Smooth muscle cell (in vitro differentiated cells): ENCODE measurements around the gene ATP6V0B. TPM values are rescaled to one million over a fixed set of nuclear protein-coding genes. Genes with fewer than 3 reads are reported as not detected.

Experiments
- DNase-seq: peaks from one replicate; lab custom pipeline; 2025; ENCODE audit not compliant: unreplicated experiment; lab: John Stamatoyannopoulos, UW
- H2AFZ ChIP-seq: fragments of 200-600 bp; sonication (generic); 2 replicates; pipeline ENCODE4 v1.6.0; 2016; ENCODE audit warnings: antibody characterized with exemption, low read depth, mild to moderate bottlenecking
- H3F3A ChIP-seq: fragments of 200-600 bp; sonication (generic); 2 replicates; pipeline ENCODE4 v1.6.0; 2017; ENCODE audit warnings: antibody characterized with exemption, low read depth
- H3K27ac ChIP-seq: fragments of 200-600 bp; sonication (generic); 2 replicates; pipeline ENCODE4 v1.5.1; 2016; ENCODE audit warnings: low read depth, mild to moderate bottlenecking
- H3K27me3 ChIP-seq: fragments of 200-600 bp; sonication (generic); 2 replicates; pipeline ENCODE4 v1.6.1; 2016; ENCODE audit warnings: low read depth, mild to moderate bottlenecking
- H3K36me3 ChIP-seq: fragments of 200-600 bp; sonication (generic); 2 replicates; pipeline ENCODE4 v1.5.1; 2016; ENCODE audit warnings: low read depth
- H3K4me1 ChIP-seq: fragments of 200-600 bp; sonication (generic); 2 replicates; pipeline ENCODE4 v1.5.1; 2016; ENCODE audit warnings: low read depth
- H3K4me2 ChIP-seq: fragments of 200-600 bp; sonication (generic); 2 replicates; pipeline ENCODE4 v1.6.0; 2016; ENCODE audit warnings: mild to moderate bottlenecking
- H3K4me3 ChIP-seq: fragments of 200-600 bp; sonication (generic); 2 replicates; pipeline ENCODE4 v1.5.1; 2016; ENCODE audit warnings: mild to moderate bottlenecking
- H3K79me2 ChIP-seq: fragments of 200-600 bp; sonication (generic); 2 replicates; pipeline ENCODE4 v1.6.0; 2016; ENCODE audit warnings: low read depth, mild to moderate bottlenecking
- H3K9ac ChIP-seq: fragments of 200-600 bp; sonication (generic); 2 replicates; pipeline ENCODE4 v1.6.0; 2016; ENCODE audit warnings: low read depth
- H3K9me3 ChIP-seq: fragments of 200-600 bp; sonication (generic); replicated peaks from 2 replicates; pipeline ENCODE4 v1.5.1; 2016; ENCODE audit warnings: low read depth
- H4K20me1 ChIP-seq: fragments of 200-600 bp; sonication (generic); 2 replicates; pipeline ENCODE4 v1.6.0; 2016; ENCODE audit warnings: low read depth
- WGBS: methylation state at CpG from one replicate; pipeline ENCODE4 v1.1.7; 2016; ENCODE audit warnings: low lambda C conversion rate; 5-methylcytosine and 5-hydroxymethylcytosine counted together
- polyA plus RNA-seq: library from polyadenylated mRNA; unstranded; fragments of >200 nt; fragmentation: Nextera tagmentation; extraction: Ambion mirVana; gene quantifications from 2 replicates; pipeline ENCODE4 v1.2.1, GENCODE V29; 2016
- total RNA-seq: library from RNA; depleted of rRNA; stranded (reverse); fragments of >200 nt; gene quantifications from 2 replicates; pipeline ENCODE4 v1.2.3, GENCODE V29; 2014
- TF ChIP-seq, protein P1 (sequence below): fragments of 200-600 bp; sonication (generic); IDR thresholded peaks from 2 replicates; pipeline ENCODE4 v1.5.1; 2017; ENCODE audit warnings: borderline replicate concordance, mild to moderate bottlenecking, antibody characterized with exemption; ENCODE audit not compliant: insufficient read depth, poor library complexity, severe bottlenecking

Gene ATP6V0B
- 95.3 and 106 TPM in 2 replicates for total RNA-seq
- 203 and 222 TPM in 2 replicates for polyA plus RNA-seq

GRCh38 chr1:43974443-43975248, at the start of gene ATP6V0B:
ATP6V0B (plus strand) TSS chr1:43974960; CDS start chr1:43975041, 81 bp downstream.
- TF ChIP-seq, protein P1, sequence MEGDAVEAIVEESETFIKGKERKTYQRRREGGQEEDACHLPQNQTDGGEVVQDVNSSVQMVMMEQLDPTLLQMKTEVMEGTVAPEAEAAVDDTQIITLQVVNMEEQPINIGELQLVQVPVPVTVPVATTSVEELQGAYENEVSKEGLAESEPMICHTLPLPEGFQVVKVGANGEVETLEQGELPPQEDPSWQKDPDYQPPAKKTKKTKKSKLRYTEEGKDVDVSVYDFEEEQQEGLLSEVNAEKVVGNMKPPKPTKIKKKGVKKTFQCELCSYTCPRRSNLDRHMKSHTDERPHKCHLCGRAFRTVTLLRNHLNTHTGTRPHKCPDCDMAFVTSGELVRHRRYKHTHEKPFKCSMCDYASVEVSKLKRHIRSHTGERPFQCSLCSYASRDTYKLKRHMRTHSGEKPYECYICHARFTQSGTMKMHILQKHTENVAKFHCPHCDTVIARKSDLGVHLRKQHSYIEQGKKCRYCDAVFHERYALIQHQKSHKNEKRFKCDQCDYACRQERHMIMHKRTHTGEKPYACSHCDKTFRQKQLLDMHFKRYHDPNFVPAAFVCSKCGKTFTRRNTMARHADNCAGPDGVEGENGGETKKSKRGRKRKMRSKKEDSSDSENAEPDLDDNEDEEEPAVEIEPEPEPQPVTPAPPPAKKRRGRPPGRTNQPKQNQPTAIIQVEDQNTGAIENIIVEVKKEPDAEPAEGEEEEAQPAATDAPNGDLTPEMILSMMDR = no peak
- peaks cover 32% of the 10 kb centered on the region for H4K20me1 ChIP-seq
- H3K27me3 ChIP-seq = no peaks in the 10 kb centered on the region
- peak; percentile 87 for DNase-seq
- peak within 1 kb of the TSS; percentile 78 for H2AFZ ChIP-seq
- H3K27ac ChIP-seq = peak within 1 kb of the TSS; percentile 83
- 1% methylated on average over 58 of the region's 93 CpGs for WGBS
- H3F3A ChIP-seq = peaks cover 19% of the 10 kb centered on the region
- peak within 1 kb of the TSS; percentile 93 for H3K9ac ChIP-seq
- H3K79me2 ChIP-seq = peaks cover 33% of the 10 kb centered on the region
- no peaks in the 10 kb centered on the region for H3K9me3 ChIP-seq
- peak within 1 kb of the TSS; percentile 81 for H3K4me3 ChIP-seq
- H3K36me3 ChIP-seq = no peaks in the 10 kb centered on the region
- H3K4me1 ChIP-seq = peaks cover 24% of the 10 kb centered on the region
- peak within 1 kb of the TSS; percentile 99 for H3K4me2 ChIP-seq

DNA sequence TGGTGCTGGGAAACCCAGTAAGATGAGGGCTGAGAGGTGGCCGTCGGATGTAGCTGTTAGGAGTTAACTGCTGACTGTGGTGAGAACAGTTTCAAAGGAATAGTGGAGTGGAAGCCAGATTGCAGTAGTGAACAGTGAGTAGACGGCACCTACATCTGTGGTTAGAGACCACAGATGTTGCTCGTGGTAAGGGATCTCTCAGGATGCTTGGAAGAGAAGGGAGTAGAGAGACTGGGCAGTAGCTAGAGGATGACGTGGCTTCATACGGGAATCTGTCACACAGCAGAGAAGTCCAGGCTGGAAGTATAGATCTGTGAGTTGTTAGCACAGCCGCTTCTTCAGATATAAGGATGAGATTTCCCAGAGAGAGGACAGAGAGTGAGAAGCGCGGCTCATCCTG, 48.9 kb upstream of the ATP6V0B start:
- Histone ChIP-seq H3F3A (no peaks in the 10 kb centered on the region), H3K9me3 (no peaks in the 10 kb centered on the region), H3K27ac (no peak overlapping the region), H3K36me3 (no peaks in the 10 kb centered on the region), H4K20me1 (no peaks in the 10 kb centered on the region), H3K27me3 (no peaks in the 10 kb centered on the region), H3K4me1 (no peaks in the 10 kb centered on the region), H3K79me2 (no peaks in the 10 kb centered on the region), H2AFZ (no peak overlapping the region), H3K9ac (no peak overlapping the region), H3K4me3 (no peak overlapping the region), H3K4me2 (no peak overlapping the region)
- TF ChIP-seq, protein P1 = no peak
- DNase-seq = no peak
- 92% methylated on average over 9 of the region's 9 CpGs for WGBS

DNA sequence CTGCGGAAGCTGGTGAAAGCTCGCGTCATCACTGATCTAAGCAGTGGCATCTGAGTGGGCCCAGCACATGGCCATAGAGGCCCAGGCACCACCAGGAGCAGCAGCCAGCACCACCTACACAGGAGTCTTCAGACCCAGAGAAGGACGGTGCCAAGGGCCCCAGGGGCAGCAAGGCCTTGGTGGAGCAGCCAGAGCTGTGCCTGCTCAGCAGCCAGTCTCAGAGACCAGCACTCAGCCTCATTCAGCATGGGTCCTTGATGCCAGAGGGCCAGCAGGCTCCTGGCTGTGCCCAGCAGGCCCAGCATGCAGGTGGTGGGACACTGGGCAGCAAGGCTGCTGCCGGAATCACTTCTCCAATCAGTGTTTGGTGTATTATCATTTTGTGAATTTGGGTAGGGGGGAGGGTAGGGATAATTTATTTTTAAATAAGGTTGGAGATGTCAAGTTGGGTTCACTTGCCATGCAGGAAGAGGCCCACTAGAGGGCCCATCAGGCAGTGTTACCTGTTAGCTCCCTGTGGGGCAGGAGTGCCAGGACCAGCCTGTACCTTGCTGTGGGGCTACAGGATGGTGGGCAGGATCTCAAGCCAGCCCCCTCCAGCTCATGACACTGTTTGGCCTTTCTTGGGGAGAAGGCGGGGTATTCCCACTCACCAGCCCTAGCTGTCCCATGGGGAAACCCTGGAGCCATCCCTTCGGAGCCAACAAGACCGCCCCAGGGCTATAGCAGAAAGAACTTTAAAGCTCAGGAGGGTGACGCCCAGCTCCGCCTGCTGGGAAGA, 44.4 kb upstream of the ATP6V0B start:
- H3K4me1 ChIP-seq = no peaks in the 10 kb centered on the region
- H4K20me1 ChIP-seq = no peaks in the 10 kb centered on the region
- no peaks in the 10 kb centered on the region for H3K27me3 ChIP-seq
- H3K4me2 ChIP-seq = no peak overlapping the region
- H3K9me3 ChIP-seq = no peaks in the 10 kb centered on the region
- H3K79me2 ChIP-seq = no peaks in the 10 kb centered on the region
- no peaks in the 10 kb centered on the region for H3K36me3 ChIP-seq
- DNase-seq = no peak
- H3K27ac ChIP-seq = no peak overlapping the region
- no peak overlapping the region for H3K9ac ChIP-seq
- H3K4me3 ChIP-seq = no peak overlapping the region
- H2AFZ ChIP-seq = no peak overlapping the region
- WGBS = 95% methylated on average over 10 of the region's 10 CpGs
- no peaks in the 10 kb centered on the region for H3F3A ChIP-seq
- TF ChIP-seq, protein P1 = peak; percentile 32
